HG03442 (cell line): Measurements from ENCODE around the gene SLCO2A1.

Source experiments
- ATAC-seq: cut with Tn5 transposase; IDR thresholded peaks from one replicate; pipeline ENCODE4 v1.9.1; 2021; ENCODE audit warnings: mild to moderate bottlenecking, moderate library complexity; ENCODE audit not compliant: unreplicated experiment

SLCO2A1 gene

GRCh38 chr3:134035836-134036235, 6.1 kb upstream of the SLCO2A1 start:
- ATAC-seq, result no peak

- ATAC-seq, result no peak
These were observed 4.5 kb upstream of the SLCO2A1 start for GRCh38 chr3:134034005-134034785.

- ATAC-seq, result no peak
These were observed 3.7 kb upstream of the SLCO2A1 start for GRCh38 chr3:134033315-134033996.

- no peak for ATAC-seq
These were observed 1.7 kb upstream of the SLCO2A1 start for GRCh38 chr3:134031348-134031915.

GRCh38 chr3:134030379-134031347, 938 bp upstream of the SLCO2A1 start:
- no peak for ATAC-seq

- no peak for ATAC-seq
These were observed 430 bp downstream of the SLCO2A1 start for GRCh38 chr3:134029256-134029733.

GRCh38 chr3:134028486-134029255, 1.1 kb downstream of the SLCO2A1 start:
- no peak for ATAC-seq

GRCh38 chr3:134027631-134028030, 2.1 kb downstream of the SLCO2A1 start:
- no peak for ATAC-seq

- ATAC-seq, result no peak
These were observed 9.5 kb downstream of the SLCO2A1 start for GRCh38 chr3:134020135-134020680.

- ATAC-seq, result no peak
These were observed 10.9 kb downstream of the SLCO2A1 start for GRCh38 chr3:134018850-134019249.

- ATAC-seq, result no peak
These were observed 11.3 kb downstream of the SLCO2A1 start for GRCh38 chr3:134018406-134018805.

GRCh38 chr3:134017490-134017889, 12.2 kb downstream of the SLCO2A1 start:
- ATAC-seq, result no peak

GRCh38 chr3:134014270-134014669, 15.5 kb downstream of the SLCO2A1 start:
- ATAC-seq, result no peak

GRCh38 chr3:134013280-134013679, 16.4 kb downstream of the SLCO2A1 start:
- no peak for ATAC-seq

GRCh38 chr3:134009345-134010000, 20.3 kb downstream of the SLCO2A1 start:
- no peak for ATAC-seq

GRCh38 chr3:134008630-134009156, 21.0 kb downstream of the SLCO2A1 start:
- ATAC-seq, result no peak

- no peak for ATAC-seq
These were observed 21.9 kb downstream of the SLCO2A1 start for GRCh38 chr3:134007819-134008218.

GRCh38 chr3:134004841-134005240, 24.9 kb downstream of the SLCO2A1 start:
- no peak for ATAC-seq

- ATAC-seq, result no peak
These were observed 26.7 kb downstream of the SLCO2A1 start for GRCh38 chr3:134003066-134003465.
